Spleen (tissue), 11 donors: ENCODE results near the gene RAD51B. TPM values are rescaled to one million over a fixed set of nuclear protein-coding genes. Genes with fewer than 3 reads are reported as not detected.

ENCODE experiments used
- DNase-seq: peaks from one replicate; pipeline ENCODE4 v3.0.0-alpha.2; 2020
- H3K27ac ChIP-seq, 8 donors: fragments of 200-600 bp; sonication (generic) in 7 of 8; 1 replicate in 4 of 8; 2 replicates in 4 of 8; pipeline versions ENCODE4 v1.5.0 to v1.8.0; 2016 to 2021; ENCODE audit warnings: inconsistent platforms in 4 of 8, mild to moderate bottlenecking in 4 of 8, moderate library complexity in 1 of 8
- H3K27me3 ChIP-seq, 7 donors: fragments of 200-600 bp; sonication (generic) in 6 of 7; replicated peaks in 1 of 7; 1 replicate in 4 of 7; 2 replicates in 3 of 7; pipeline versions ENCODE4 v1.5.0 to v1.8.0; 2016 to 2021; ENCODE audit warnings: inconsistent platforms in 3 of 7, mild to moderate bottlenecking in 1 of 7
- H3K36me3 ChIP-seq, 6 donors: fragments of 200-600 bp; sonication (generic) in 5 of 6; 1 replicate in 4 of 6; 2 replicates in 2 of 6; pipeline versions ENCODE4 v1.5.0 to v1.8.0; 2016 to 2021; ENCODE audit warnings: inconsistent platforms in 2 of 6
- H3K4me1 ChIP-seq, 6 donors: fragments of 200-600 bp; sonication (generic) in 5 of 6; 1 replicate in 3 of 6; 2 replicates in 3 of 6; pipeline versions ENCODE4 v1.5.0 to v1.8.0; 2016 to 2021; ENCODE audit warnings: inconsistent platforms in 3 of 6
- H3K4me3 ChIP-seq, 8 donors: fragments of 200-600 bp; sonication (generic) in 7 of 8; 1 replicate in 4 of 8; 2 replicates in 4 of 8; pipeline versions ENCODE4 v1.5.0 to v1.8.0; 2016 to 2021; ENCODE audit warnings: inconsistent platforms in 4 of 8, mild to moderate bottlenecking in 4 of 8, moderate library complexity in 2 of 8
- H3K9me3 ChIP-seq, 8 donors: fragments of 200-600 bp; sonication (generic) in 7 of 8; 1 replicate in 4 of 8; 2 replicates in 4 of 8; pipeline versions ENCODE4 v1.5.0 to v1.8.0; 2016 to 2021; ENCODE audit warnings: inconsistent platforms in 4 of 8
- POLR2A ChIP-seq, 3 donors: fragments of 450-650 bp; IDR thresholded peaks; one replicate each; pipeline ENCODE4 v1.5.1; 2017; ENCODE audit warnings: antibody characterized with exemption in 3 of 3, mild to moderate bottlenecking in 1 of 3
- POLR2AphosphoS5 ChIP-seq, 3 donors: sonication (generic); formaldehyde crosslinking; IDR thresholded peaks; one replicate each; pipeline ENCODE4 v1.5.1; 2017; ENCODE audit warnings: antibody characterized with exemption in 3 of 3
- WGBS, 5 donors: extraction: QIAGEN DNeasy Blood & Tissue Kit in 3 of 5; methylation state at CpG; one replicate each; pipeline versions ENCODE4 v1.1.5 to v1.1.7; 2013 to 2018; 5-methylcytosine and 5-hydroxymethylcytosine counted together
- intact Hi-C: fragments of 100-400 bp; cut with DNase I; formaldehyde crosslinking; loops from one replicate; pipeline ENCODE4 v1.15.0; 2023; ENCODE audit warnings: low total_unique reads
- polyA plus RNA-seq, 3 donors: library from polyadenylated mRNA; stranded (reverse); fragments of 200-250 nt; gene quantifications; one replicate each; pipeline ENCODE4 v1.2.1, GENCODE V29; 2013
- total RNA-seq, 7 donors: library from RNA; depleted of rRNA in 3 of 7; stranded (reverse); fragments of >200 nt in 3 of 7; fragmentation: NEBNext Ultra II Directional in 4 of 7; extraction: Animal tissue kit (Norgen Biotek cat#: 25700) in 4 of 7; gene quantifications; one replicate each; pipeline versions ENCODE4 v1.1.0 to v1.2.1, GENCODE V29; 2016 to 2021
- TF ChIP-seq, protein P1 (sequence below), 11 experiments: fragments of 200-600 bp in 7 of 11; fragments of 450-650 bp in 4 of 11; sonication (generic) in 4 of 11; IDR thresholded peaks in 8 of 11; conservative IDR thresholded peaks in 3 of 11; 1 replicate in 7 of 11; 2 replicates in 4 of 11; pipeline versions ENCODE4 v1.4.0 to v1.8.0; 2016 to 2021; ENCODE audit warnings: antibody characterized with exemption in 11 of 11, inconsistent platforms in 4 of 11, mild to moderate bottlenecking in 1 of 11
- donor health status: healthy with polysubstance abuse.
- donor health status: DM: no; HTN: no; CAD: no; lungs with moderate emphysema.
- donor health status: DM: no; HTN: no; CAD: no.
- donor health status: Bipolar disorder and iron deficiency.
- donor health status: healthy.
- donor health status: DM: no; HTN: no; CAD: no.
- donor health status: DM: yes; HTN: yes; CAD: no.

Gene RAD51B
- total and polyA plus RNA-seq, 10 donors, result 4.2 to 43.7 (median 29.8) TPM

GRCh38 chr14:68318828-68319227, 499.2 kb downstream of the RAD51B start:
- H3K27me3 ChIP-seq, result no peaks in the 10 kb centered on the region
- TF ChIP-seq POLR2AphosphoS5 (IDR thresholded peaks at IDR 0.05) (no peak), POLR2A (IDR thresholded peaks at IDR 0.05) (no peak)
- TF ChIP-seq, protein P1, sequence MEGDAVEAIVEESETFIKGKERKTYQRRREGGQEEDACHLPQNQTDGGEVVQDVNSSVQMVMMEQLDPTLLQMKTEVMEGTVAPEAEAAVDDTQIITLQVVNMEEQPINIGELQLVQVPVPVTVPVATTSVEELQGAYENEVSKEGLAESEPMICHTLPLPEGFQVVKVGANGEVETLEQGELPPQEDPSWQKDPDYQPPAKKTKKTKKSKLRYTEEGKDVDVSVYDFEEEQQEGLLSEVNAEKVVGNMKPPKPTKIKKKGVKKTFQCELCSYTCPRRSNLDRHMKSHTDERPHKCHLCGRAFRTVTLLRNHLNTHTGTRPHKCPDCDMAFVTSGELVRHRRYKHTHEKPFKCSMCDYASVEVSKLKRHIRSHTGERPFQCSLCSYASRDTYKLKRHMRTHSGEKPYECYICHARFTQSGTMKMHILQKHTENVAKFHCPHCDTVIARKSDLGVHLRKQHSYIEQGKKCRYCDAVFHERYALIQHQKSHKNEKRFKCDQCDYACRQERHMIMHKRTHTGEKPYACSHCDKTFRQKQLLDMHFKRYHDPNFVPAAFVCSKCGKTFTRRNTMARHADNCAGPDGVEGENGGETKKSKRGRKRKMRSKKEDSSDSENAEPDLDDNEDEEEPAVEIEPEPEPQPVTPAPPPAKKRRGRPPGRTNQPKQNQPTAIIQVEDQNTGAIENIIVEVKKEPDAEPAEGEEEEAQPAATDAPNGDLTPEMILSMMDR (IDR thresholded peaks at IDR 0.05 in 8 of 11, conservative IDR thresholded peaks at IDR 0.05 in 3 of 11), result no peak
- 43 to 68% (median 58%) methylated on average over 2 of the region's 2 CpGs for whole genome bisulfite sequencing, 5 donors
- no peak overlapping the region for H3K4me3 ChIP-seq
- no peaks in the 10 kb centered on the region for H3K9me3 ChIP-seq
- no peak for DNase-seq
- peak overlapping the region in 2 of 8 donors; percentile 2 to 12 for H3K27ac ChIP-seq
- H3K36me3 ChIP-seq, result no peaks in the 10 kb centered on the region
- intact Hi-C loops, result no loop called here
- H3K4me1 ChIP-seq, result peaks cover 7 to 69% (median 20%) of the 10 kb centered on the region in 6 donors

DNA sequence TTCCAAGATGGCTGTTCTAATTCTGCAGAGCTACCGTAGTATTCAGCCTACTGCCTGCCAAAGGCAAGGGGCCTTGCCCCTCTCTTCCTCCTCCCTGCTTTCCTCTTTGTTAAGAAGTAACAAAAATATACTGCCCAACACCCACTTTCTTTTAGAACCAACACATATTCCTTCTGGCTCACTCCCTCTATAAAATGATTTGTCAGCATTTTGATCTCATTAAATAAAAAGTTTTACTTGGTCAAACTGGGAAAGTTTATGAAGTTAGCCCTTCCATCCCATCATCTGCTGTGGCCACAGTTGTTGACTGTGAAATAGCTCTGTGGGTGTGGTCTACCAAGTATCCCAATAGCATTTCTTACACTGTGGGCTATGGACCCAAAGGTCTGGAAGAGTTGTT, 500.9 kb downstream of the RAD51B start:
- intact Hi-C loops, result no loop called here
- 54 to 92% (median 77%) methylated on average over 1 of the region's 1 CpG for WGBS, 5 donors
- no peak overlapping the region for H3K4me3 ChIP-seq
- no peaks in the 10 kb centered on the region for H3K36me3 ChIP-seq
- no peaks in the 10 kb centered on the region for H3K9me3 ChIP-seq
- peaks cover 5 to 62% (median 14%) of the 10 kb centered on the region in 6 donors for H3K4me1 ChIP-seq
- H3K27me3 ChIP-seq, result no peaks in the 10 kb centered on the region
- H3K27ac ChIP-seq, result no peak overlapping the region
- no peak for TF ChIP-seq POLR2A (IDR thresholded peaks at IDR 0.05)
- TF ChIP-seq, protein P1 (IDR thresholded peaks at IDR 0.05 in 8 of 11, conservative IDR thresholded peaks at IDR 0.05 in 3 of 11), result no peak
- TF ChIP-seq POLR2AphosphoS5 (IDR thresholded peaks at IDR 0.05), result no peak
- DNase-seq, result no peak

GRCh38 chr14:68322940-68323620, 503.5 kb downstream of the RAD51B start:
- Histone ChIP-seq H3K27me3 (no peaks in the 10 kb centered on the region), H3K4me1 (peaks cover 11 to 74% (median 23%) of the 10 kb centered on the region in 6 donors), H3K9me3 (no peaks in the 10 kb centered on the region), H3K4me3 (no peak overlapping the region), H3K27ac (no peak overlapping the region), H3K36me3 (no peaks in the 10 kb centered on the region)
- 88 to 96% (median 90%) methylated on average over 4 of the region's 4 CpGs for WGBS, 5 donors
- intact Hi-C loops, result no loop called here
- TF ChIP-seq POLR2AphosphoS5 (IDR thresholded peaks at IDR 0.05) (no peak), POLR2A (IDR thresholded peaks at IDR 0.05) (no peak)
- TF ChIP-seq, protein P1 (IDR thresholded peaks at IDR 0.05 in 8 of 11, conservative IDR thresholded peaks at IDR 0.05 in 3 of 11), result no peak
- no peak for DNase-seq

DNA sequence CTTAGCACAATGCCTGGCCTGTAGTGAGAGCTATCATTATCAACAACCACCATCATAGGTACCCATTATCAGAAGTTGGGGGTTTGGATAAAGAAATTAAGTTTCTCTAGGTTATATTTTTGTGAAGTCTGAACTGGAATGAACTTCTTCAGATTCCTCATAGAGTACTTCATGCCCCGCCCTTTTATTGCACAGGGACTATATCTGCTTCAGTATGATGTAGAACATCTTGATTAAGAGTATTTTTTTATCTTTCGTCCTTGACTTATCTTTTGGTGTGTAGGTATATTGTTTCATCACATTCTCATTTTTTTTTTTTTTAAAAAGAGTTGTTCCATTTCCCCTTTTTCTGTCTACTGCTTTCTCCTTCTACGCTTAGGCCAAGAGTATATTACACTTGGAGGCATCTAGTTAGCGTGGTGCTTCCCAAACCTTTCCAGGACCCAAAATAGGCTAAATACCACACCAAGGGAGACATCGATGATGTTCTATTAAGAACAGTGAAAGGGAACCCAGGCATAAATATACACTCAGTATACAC, 505.8 kb downstream of the RAD51B start:
- Histone ChIP-seq H3K27ac (peak overlapping the region in 1 of 8 donors; percentile 46), H3K9me3 (no peaks in the 10 kb centered on the region), H3K4me1 (peaks cover 0 to 52% (median 13%) of the 10 kb centered on the region in 6 donors), H3K27me3 (no peaks in the 10 kb centered on the region), H3K4me3 (no peak overlapping the region), H3K36me3 (no peaks in the 10 kb centered on the region)
- no peak for DNase-seq
- 78 to 80% (median 80%) methylated on average over 5 of the region's 5 CpGs for WGBS, 5 donors
- TF ChIP-seq POLR2AphosphoS5 (IDR thresholded peaks at IDR 0.05), result no peak
- no peak for TF ChIP-seq POLR2A (IDR thresholded peaks at IDR 0.05)
- TF ChIP-seq, protein P1 (IDR thresholded peaks at IDR 0.05 in 8 of 11, conservative IDR thresholded peaks at IDR 0.05 in 3 of 11), result no peak
- intact Hi-C loops, result no loop called here
